ENCODE measurements around the gene UGP2. TPM values are rescaled to one million over a fixed set of nuclear protein-coding genes. Genes with fewer than 3 reads are reported as not detected.
"Not testable (repeated sequence)": the region's sequence is repeated elsewhere in the genome, so short reads cannot be mapped to it uniquely, and the experiment has no call there.

The UGP2 gene
- total and polyA plus RNA-seq, 2 donors (not counting 1 experiment from before 2014, with no cell fraction given): 19.1 to 68.8 TPM

GRCh38 chr2:63808911-63809310 is 32.8 kb upstream of the UGP2 start:
- H3K4me1 ChIP-seq (ENCODE audit: control insufficient read depth in 2 of 2, insufficient read depth in 2 of 2, low read length in 2 of 2); H2AFZ ChIP-seq (ENCODE audit: insufficient read depth, low read depth, low read length, poor library complexity, severe bottlenecking); H4K20me1 ChIP-seq (ENCODE audit: control insufficient read depth, insufficient read depth, low read length, poor library complexity, severe bottlenecking); H3K27me3 Mint-ChIP-seq; DNase-seq; H3K27ac Mint-ChIP-seq; H3K4me3 Mint-ChIP-seq; H3K4me2 ChIP-seq (replicated peaks; ENCODE audit: low read depth, low read length, poor library complexity, severe bottlenecking); H3K27me3 ChIP-seq (replicated peaks in 1 of 4; ENCODE audit: control extremely low read depth in 1 of 4, control insufficient read depth in 3 of 4, insufficient read depth in 4 of 4, low read length in 3 of 4); CTCF ChIA-PET; H3K9me3 ChIP-seq (ENCODE audit: control extremely low read depth in 1 of 3, control insufficient read depth in 2 of 3, insufficient read depth in 1 of 3, low read length in 2 of 3); ATAC-seq (ENCODE audit: low read depth); H3K79me2 ChIP-seq (ENCODE audit: control insufficient read depth, insufficient read depth, low read length); H3K27ac ChIP-seq (ENCODE audit: low read length in 2 of 2); H3K36me3 ChIP-seq (replicated peaks in 1 of 2; ENCODE audit: control extremely low read depth in 1 of 2, control insufficient read depth in 1 of 2, extremely low read depth in 1 of 2, insufficient read depth in 2 of 2, low read length in 1 of 2); H3K9me3 Mint-ChIP-seq (ENCODE audit: insufficient read depth); intact Hi-C loops (cut with micrococcal nuclease); H3K9ac ChIP-seq (ENCODE audit: low read length); POLR2A ChIA-PET; H3K4me3 ChIP-seq (ENCODE audit: control extremely low read depth in 1 of 5, extremely low read depth in 1 of 5, insufficient read depth in 1 of 5, low read depth in 2 of 5, low read length in 4 of 5); H3K4me1 Mint-ChIP-seq: not testable (repeated sequence)
- 96% methylated on average over 25 of the region's 29 CpGs for WGBS (ENCODE audit: insufficient coverage)

GRCh38 chr2:63811063-63811462 is 30.6 kb upstream of the UGP2 start:
- ChIA-PET CTCF (no interaction called here), POLR2A (no interaction called here)
- Mint-ChIP-seq H3K4me3 (no peak overlapping the region), H3K27ac (no peak overlapping the region), H3K27me3 (no peaks in the 10 kb centered on the region), H3K4me1 (no peaks in the 10 kb centered on the region), H3K9me3 (ENCODE audit: insufficient read depth) (no peaks in the 10 kb centered on the region)
- intact Hi-C loops (cut with micrococcal nuclease): no loop called here
- DNase-seq: no peak
- no peak for ATAC-seq (ENCODE audit: low read depth)
- no peaks in the 10 kb centered on the region for H3K36me3 ChIP-seq (replicated peaks in 1 of 2; ENCODE audit: control extremely low read depth in 1 of 2, control insufficient read depth in 1 of 2, extremely low read depth in 1 of 2, insufficient read depth in 2 of 2, low read length in 1 of 2)
- no peak overlapping the region for H3K4me3 ChIP-seq (ENCODE audit: control extremely low read depth in 1 of 5, extremely low read depth in 1 of 5, insufficient read depth in 1 of 5, low read depth in 2 of 5, low read length in 4 of 5)
- H3K27ac ChIP-seq (ENCODE audit: low read length in 2 of 2): no peak overlapping the region
- no peaks in the 10 kb centered on the region for H3K4me1 ChIP-seq (ENCODE audit: control insufficient read depth in 2 of 2, insufficient read depth in 2 of 2, low read length in 2 of 2)
- no peak overlapping the region for H3K4me2 ChIP-seq (replicated peaks; ENCODE audit: low read depth, low read length, poor library complexity, severe bottlenecking)
- TF ChIP-seq CTCF (IDR thresholded peaks at IDR 0.05): no peak
- H3K79me2 ChIP-seq (ENCODE audit: control insufficient read depth, insufficient read depth, low read length): no peaks in the 10 kb centered on the region
- WGBS (ENCODE audit: insufficient coverage): no CpG with 5 or more reads among the region's 3 CpGs
- peaks cover 0 to 6% (median 0%) of the 10 kb centered on the region in 3 donors for H3K9me3 ChIP-seq (ENCODE audit: control extremely low read depth in 1 of 3, control insufficient read depth in 2 of 3, insufficient read depth in 1 of 3, low read length in 2 of 3)
- H3K27me3 ChIP-seq (replicated peaks in 1 of 4; ENCODE audit: control extremely low read depth in 1 of 4, control insufficient read depth in 3 of 4, insufficient read depth in 4 of 4, low read length in 3 of 4): peaks cover 0 to 3% (median 0%) of the 10 kb centered on the region in 4 experiments
- no peak overlapping the region for H2AFZ ChIP-seq (ENCODE audit: insufficient read depth, low read depth, low read length, poor library complexity, severe bottlenecking)
- no peak overlapping the region for H3K9ac ChIP-seq (ENCODE audit: low read length)
- H4K20me1 ChIP-seq (ENCODE audit: control insufficient read depth, insufficient read depth, low read length, poor library complexity, severe bottlenecking): no peaks in the 10 kb centered on the region

GRCh38 chr2:63811870-63812269 is 29.8 kb upstream of the UGP2 start:
- H3K9me3 ChIP-seq (ENCODE audit: control extremely low read depth in 1 of 3, control insufficient read depth in 2 of 3, insufficient read depth in 1 of 3, low read length in 2 of 3); ATAC-seq (ENCODE audit: low read depth); H3K4me2 ChIP-seq (replicated peaks; ENCODE audit: low read depth, low read length, poor library complexity, severe bottlenecking); H3K27ac ChIP-seq (ENCODE audit: low read length in 2 of 2); intact Hi-C loops (cut with micrococcal nuclease); H3K9ac ChIP-seq (ENCODE audit: low read length); H3K9me3 Mint-ChIP-seq (ENCODE audit: insufficient read depth); H3K27me3 ChIP-seq (replicated peaks in 1 of 4; ENCODE audit: control extremely low read depth in 1 of 4, control insufficient read depth in 3 of 4, insufficient read depth in 4 of 4, low read length in 3 of 4); H3K36me3 ChIP-seq (replicated peaks in 1 of 2; ENCODE audit: control extremely low read depth in 1 of 2, control insufficient read depth in 1 of 2, extremely low read depth in 1 of 2, insufficient read depth in 2 of 2, low read length in 1 of 2); H3K4me3 ChIP-seq (ENCODE audit: control extremely low read depth in 1 of 5, extremely low read depth in 1 of 5, insufficient read depth in 1 of 5, low read depth in 2 of 5, low read length in 4 of 5); DNase-seq; H2AFZ ChIP-seq (ENCODE audit: insufficient read depth, low read depth, low read length, poor library complexity, severe bottlenecking); H4K20me1 ChIP-seq (ENCODE audit: control insufficient read depth, insufficient read depth, low read length, poor library complexity, severe bottlenecking); H3K27ac Mint-ChIP-seq; H3K4me1 Mint-ChIP-seq; H3K27me3 Mint-ChIP-seq; POLR2A ChIA-PET; H3K79me2 ChIP-seq (ENCODE audit: control insufficient read depth, insufficient read depth, low read length); H3K4me3 Mint-ChIP-seq; CTCF ChIA-PET; H3K4me1 ChIP-seq (ENCODE audit: control insufficient read depth in 2 of 2, insufficient read depth in 2 of 2, low read length in 2 of 2): not testable (repeated sequence)
- WGBS (ENCODE audit: insufficient coverage): 100% methylated on average over 3 of the region's 7 CpGs

Data from B cell (primary cell).